GM19324 (cell line): ENCODE results near the gene GABBR2.
"Not testable (repeated sequence)": the region's sequence is repeated elsewhere in the genome, so short reads cannot be mapped to it uniquely, and the experiment has no call there.

Source experiments
- ATAC-seq: cut with Tn5 transposase; IDR thresholded peaks from one replicate; pipeline ENCODE4 v1.9.1; 2021; ENCODE audit warnings: mild to moderate bottlenecking, moderate library complexity; ENCODE audit not compliant: unreplicated experiment, low FRiP score

Gene GABBR2

DNA sequence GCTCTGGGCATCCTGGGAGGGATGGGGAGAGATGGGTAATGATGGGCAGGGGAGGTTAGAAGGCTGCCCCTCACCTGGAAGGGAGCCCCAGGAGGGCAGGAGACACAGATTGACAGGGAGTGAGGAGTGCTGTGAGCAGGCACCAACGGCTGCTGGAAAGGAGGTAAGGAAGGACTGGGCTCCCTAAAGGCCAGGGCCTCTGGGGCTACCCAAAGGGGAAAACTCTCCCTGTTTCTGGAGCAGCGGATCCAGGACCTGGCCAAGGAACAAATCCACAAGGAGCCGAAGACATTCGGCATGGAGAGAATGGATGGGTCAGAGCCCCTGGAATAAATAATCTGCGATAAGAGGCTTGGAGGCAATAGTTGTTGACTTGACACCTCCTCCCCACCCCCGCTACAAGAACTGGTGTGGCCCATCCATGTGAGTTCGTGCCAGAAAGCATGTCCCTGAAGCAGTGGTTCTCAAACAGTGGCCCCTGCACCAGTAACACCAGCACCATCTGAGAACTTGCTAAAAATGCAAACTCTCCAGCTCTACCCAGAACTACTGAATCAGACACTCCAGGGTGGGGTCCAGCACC is 208.3 kb downstream of the GABBR2 start:
- no peak for ATAC-seq

DNA sequence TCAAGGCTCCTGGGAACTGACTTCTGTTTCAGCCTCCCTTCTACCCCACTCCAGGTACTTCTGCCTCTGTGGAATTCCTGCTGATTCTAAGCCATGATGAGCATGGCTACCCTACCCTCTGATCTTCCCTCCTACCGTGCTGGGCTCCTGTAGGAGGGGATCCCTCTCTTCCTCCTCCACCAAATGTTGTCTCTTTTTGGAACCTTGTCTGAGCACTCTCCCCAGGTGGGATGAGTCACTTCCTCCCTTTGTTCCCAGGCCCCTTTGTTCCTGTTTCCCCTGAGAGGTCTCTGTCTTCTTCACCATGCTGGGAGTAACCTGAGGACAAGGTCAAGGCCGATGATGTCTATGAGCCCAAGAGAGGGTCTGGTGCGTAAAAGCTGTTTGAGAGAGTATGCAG is 213.2 kb downstream of the GABBR2 start:
- no peak for ATAC-seq

DNA sequence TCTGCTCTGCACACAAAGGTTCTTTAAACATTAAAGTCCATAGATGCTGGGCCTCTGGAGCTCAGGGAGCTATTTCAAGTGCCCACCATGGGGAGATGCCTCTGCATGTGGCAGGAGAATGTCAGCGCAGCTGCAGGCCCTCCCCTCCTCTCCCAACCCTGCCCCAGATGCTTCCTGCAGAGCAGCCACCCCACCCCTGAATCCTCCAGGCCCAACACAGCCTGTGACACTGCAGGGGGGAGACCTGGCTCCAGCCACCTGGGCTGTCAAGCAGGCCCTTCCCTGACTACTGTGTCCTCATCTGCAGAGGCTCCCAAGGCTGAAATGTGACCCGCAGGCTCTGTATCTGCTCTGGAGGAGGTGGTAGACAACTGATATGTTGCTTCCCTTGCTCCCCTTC is 213.9 kb downstream of the GABBR2 start:
- ATAC-seq, result no peak

DNA sequence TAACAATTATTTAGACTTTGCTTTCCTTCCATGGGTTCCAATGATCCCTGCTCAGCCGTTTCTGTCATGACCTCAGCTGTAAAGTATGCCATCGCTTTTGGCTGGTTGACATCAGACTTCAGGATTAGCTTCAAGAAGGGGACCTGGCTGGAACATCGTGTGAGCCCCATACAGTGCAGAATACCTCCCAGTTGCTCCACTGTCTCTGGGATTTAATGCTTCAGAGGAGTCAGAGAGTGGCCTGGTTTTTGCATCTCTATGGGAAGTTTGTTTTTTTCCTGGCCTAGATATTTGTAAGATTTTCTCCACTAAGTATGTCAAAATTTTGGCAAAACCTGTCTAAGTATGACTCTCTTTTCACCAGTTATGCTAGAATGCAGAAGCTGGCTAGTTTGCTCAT is 216.9 kb downstream of the GABBR2 start:
- no peak for ATAC-seq

DNA sequence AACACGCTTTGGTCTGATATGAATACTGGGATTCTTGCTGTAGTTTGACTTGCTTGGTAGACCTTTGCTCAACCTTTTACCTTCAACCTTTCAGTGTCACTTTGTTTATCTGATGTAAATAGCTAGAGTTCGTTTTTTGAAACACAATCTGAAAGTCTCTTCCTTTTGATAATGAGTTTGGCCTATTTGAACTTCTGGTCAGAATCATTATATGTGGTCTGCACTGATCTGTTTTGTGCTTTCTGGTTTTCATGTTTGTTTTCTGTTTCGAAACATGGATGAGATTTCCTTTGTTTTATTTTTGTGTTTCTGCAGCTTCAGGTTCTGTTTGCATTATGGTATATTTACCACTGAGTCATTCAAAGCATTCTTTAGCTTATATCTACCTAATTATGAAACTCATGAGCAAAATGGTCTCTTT is 217.5 kb downstream of the GABBR2 start:
- ATAC-seq, result no peak

DNA sequence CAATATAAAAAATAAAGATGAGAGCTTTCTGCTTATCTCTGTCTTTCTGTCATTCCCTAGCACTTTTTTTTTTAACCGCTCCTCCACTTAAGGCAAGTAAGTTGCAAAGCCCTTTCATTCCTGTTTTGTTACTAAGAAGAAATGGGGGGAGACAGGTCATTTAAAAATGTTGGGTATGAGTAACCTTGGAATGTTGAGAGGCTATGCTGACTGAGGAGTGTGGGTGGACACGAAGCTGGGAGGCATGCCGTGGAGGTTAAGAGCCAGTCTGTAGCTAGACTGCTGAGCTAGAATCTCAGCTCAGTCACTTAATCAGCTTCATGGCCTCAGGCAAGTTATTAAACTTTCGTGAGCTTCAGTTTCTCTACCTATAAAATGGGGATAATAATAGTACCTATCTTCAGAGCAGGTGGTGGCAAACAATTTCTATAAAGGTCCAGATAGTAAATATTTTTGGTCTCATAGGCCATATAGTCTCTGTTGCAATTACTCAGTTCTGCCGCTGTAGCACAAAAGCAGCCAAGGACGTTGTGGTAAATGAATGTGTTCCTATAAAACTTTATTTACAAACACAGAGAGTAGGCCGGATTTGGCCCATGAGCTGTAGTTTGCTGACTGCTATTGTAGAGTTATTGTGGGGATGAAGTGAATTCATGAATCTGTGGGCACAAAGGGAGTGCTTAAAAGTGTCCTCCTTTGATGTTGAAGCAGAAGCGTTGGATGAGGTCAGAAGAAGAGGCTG is 220.0 kb downstream of the GABBR2 start:
- no peak for ATAC-seq

DNA sequence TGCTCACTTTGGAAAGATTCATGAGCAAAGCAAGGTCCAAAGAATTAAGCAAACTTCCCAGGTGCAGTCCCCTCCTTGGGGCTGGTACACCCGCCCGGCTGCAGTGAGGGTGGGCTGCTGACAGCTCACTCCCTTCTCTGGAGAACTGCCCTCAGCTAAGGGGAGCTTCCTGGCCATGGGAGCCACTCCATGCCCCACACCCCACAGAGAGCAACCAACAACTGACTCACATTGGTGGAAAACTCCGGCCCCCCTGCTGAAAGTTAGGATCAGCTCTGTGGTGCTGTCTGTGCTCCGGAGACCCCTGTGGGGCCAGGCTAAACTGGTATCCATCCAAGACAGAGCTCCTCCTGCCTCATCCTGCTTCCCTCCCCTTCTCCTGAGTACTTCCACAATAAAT is 223.0 kb downstream of the GABBR2 start:
- no peak for ATAC-seq

DNA sequence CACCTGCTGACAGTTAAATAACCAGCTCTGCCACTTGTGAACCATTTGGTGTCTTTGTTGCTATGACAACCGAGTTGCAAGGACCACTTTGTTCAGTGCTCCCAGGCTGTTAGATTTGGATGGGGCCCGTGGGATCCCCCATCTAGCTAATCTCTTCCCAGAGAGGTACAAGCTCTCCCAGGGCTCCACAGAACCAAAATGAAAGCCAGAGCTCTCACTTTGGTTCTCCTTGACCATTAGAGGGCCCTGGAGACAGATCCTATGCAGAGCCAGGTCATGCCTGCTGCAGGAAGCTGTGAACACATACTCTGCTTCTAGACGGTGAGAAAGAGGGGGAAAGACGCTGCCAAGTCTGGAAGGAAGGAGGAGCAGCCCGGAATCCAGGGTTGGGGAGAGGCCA is 224.6 kb downstream of the GABBR2 start:
- ATAC-seq, result no peak

DNA sequence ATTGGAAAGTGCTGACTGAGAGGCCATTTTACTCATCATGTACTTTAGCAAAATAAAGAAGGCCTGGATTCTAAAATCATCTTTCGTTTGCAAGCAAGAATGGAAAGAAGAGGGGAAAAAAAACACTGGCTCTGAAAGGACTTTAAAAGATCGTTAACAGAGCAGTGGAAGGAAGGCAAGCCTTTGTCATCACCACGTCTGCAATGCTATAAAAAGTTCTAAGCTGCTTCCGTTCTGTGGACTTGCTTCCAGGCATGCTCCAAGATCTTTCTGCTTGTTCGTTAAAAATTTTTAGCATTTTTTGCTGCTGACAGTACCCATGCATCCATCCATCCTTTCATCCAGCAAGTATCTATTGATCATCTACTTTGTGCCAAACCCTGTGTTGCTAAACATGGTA is 226.5 kb downstream of the GABBR2 start:
- ATAC-seq, result no peak

DNA sequence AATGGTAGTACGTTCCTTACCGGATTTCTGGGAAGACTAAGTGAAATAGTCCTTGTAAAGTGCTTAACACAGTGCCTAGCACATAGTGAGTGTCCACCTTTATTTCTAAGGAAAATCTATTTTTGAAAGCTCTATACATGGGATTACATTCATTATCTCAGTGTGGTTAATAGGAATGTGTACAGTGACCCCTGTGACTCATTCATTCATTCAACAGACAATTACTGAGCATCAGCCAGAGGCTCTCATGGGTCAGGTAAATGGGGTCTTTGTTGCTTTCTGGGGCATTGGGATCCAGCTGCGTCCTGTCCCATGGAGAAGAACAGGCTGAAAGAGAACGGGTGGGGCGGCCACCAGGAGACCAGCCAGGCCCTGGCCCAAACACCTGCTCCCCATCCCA is 227.1 kb downstream of the GABBR2 start:
- ATAC-seq, result no peak

DNA sequence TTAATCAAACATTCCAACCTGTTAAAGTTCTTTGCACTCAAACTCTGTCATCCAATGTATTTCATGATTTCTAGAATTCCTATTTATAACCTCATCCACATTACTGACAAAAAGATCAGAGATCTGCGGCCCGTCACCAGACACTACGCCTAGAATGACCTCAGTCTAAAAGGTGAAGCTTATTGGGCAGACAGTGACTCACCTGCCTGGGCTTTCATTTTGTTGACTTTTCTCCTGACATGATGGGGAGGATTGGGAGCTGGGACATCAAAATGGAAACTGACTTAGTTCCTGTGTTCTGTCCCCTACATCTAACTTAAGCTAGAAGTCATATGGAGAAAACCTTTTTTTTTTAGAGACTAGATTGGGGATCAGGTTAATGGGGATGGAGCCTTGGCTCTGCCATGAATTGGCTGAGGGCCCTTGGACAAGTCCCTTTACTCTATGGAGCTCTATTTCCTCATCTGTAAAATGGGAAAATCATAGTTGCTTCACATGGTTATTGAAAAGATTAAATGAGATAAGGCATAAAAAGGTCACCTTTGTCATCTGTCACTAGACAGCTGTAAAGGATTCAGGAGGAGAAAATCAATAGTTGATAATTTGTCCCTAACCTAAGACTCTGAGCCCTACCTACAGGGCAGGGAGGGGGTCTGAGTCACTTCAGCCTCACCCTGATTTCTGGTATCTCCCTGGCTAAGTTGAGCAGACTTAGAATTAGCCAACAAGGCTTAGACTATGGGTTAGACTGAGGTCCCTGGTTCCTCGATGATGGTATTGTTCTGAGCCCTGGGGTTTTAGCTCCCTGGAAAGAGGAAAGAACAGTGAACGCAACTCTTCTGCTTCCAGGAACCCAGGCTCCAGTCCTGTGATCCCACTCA is 228.5 kb downstream of the GABBR2 start:
- ATAC-seq, result no peak

DNA sequence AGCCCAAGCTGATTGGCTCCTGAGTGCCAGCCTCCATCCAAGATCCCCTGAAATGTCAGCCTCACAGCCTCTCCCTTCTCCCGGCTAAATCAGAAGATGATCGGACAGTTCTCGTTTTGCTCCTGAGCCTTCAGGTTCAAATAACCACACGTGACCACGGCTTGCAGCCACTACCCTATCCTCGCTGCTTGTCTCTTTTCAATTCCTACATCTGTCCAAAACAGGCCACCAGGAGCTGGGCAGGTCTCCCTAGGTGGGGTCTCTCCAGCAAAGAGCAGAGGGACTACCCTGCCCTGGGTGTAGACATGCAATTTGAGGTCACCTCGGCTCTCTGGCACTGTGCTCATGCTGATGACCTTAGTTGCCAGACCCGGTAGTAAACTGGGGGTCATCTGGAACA is 229.3 kb downstream of the GABBR2 start:
- ATAC-seq, result no peak

DNA sequence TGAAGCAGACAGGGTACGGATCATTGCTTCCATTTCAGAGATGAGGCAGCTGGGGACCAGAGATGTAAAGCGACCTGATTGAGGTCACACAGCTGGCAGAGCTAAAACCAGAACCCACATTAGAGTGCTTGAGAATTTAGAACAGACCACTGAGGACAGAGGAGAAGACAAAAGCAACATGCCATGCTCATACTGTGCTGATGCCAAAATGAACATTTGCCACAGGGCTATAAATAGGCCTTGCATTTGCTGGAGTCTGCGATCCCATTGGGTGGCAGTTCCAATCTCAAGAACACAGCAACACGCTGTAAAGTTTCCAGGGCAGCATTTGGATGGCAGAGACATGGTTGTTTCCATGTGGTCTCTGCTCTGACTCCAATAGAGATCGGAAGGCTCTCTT is 230.9 kb downstream of the GABBR2 start:
- ATAC-seq, result no peak

DNA sequence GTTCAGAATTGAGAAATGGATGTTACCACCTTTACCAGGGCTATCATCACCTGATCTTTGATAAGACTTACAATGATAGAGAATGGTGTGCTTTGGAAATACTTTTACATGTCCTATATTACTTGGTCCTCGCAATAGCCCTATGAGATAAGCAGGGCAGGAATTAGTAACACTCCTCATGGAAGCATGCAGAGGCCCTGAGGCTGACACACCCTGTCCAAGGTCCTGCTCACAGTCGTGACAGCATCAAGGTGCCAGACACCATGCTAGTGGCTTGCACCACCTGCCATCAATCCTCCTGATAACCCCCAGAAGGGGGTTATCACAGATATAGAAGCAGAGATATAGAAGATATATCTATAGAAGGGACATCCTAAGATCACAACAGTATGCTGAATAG is 236.5 kb downstream of the GABBR2 start:
- no peak for ATAC-seq

DNA sequence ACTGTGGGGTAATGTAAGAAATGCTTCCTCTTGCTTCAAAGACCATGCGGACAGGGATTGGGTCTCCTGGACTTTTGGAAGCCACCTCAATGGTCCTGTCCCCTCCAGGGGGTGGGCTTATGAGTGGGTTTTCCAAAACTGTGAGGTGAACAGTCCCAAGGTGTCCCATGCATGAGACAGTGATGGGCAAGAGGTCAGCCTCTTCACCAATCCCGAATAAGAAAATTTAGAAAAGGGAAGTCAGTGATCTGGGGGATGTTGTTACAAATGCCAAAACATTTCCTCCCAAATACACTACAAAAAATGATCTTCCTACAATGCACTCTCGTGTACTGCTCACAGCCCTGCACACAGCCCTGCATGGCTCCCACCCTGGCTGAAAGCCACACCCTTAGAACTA is 237.6 kb downstream of the GABBR2 start:
- ATAC-seq, result no peak

DNA sequence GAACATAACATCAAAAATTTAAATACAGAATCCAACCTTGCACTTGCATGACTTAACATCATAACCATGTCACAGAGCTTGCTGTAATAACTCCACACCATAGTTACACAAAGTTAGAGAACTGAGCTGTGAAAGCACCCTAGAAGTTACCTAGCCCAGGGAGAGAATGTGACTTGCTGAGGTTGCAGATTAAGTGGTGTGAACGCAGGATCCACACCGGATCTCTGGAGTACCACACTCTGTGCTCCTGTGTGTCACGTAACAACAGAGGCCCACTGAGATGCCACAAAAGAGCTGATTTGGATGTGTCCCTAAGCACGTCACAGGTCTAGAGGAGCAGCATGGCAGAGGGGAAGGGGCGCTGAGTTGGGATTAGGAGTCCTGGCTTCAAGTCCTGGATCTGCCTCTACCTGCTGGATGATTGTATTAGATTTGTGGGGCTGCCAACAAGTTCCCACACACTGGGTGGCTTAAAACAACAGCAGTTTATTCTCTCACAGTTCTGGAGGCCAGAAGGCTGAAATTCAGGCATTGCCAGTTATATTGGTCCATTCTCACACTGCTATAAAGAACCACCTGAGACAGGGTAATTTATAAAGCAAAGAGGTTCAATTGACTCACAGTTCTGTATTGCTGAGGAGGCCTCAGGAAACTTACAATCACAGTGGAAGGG is 240.0 kb downstream of the GABBR2 start:
- ATAC-seq, result no peak

DNA sequence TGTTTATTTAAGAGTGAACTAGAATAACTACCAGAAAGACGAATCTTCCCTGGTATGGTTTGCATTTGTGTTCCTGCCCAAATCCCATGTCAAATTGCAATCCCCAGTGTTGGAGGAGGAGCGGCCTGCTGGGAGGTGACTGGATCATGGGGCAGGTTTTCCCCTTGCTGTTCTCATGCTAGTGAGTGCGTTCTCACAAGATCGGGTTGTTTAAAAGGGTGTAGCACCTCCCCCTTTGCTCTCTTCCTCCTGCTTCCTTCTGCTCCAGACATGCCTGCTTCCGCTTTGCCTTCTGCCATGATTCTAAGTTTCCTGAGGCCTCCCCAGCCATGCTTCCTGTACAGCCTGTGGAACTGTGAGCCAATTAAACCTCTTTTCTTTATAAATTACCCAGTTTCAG is 242.9 kb downstream of the GABBR2 start:
- no peak for ATAC-seq

DNA sequence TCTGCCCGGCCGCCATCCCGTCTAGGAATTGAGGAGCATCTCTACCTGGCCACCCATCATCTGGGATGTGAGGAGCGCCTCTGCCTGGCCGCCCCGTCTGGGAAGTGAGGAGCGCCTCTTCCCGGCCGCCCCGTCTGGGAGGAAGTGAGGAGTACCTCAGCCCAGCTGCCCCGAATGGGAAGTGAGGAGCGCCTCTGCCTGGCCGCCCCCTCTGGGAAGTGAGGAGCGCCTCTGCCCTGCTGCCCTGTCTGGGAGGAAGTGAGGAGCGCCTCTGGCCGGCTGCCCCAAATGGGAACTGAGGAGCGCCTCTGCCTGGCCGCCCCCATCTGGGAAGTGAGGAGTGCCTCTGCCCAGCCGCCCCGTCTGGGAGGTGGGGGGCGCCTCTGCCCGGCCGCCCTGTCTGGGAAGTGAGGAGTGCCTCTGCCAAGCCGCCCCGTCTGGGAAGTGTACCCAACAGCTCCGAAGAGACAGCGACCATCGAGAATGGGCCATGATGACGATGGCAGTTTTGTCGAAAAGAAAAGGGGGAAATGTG is 244.5 kb downstream of the GABBR2 start:
- ATAC-seq, result not testable (repeated sequence)

DNA sequence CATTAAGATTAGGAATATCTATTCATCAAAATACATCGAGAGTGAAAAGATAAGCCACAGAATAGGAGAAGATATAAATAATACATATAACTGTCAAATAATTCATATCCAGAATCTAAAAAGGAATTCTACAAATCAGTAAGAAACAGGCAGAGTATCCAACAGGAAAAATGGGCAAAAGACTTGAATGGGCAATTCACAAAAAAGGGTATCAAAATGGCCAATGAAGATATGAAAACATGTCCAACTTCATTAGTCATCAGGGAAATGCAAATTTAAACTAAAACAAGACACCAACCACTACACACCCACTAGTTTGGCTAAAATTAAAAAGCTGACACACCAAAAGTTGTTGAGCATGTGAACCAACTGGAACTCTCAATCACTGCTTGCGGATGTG is 246.4 kb downstream of the GABBR2 start:
- no peak for ATAC-seq

DNA sequence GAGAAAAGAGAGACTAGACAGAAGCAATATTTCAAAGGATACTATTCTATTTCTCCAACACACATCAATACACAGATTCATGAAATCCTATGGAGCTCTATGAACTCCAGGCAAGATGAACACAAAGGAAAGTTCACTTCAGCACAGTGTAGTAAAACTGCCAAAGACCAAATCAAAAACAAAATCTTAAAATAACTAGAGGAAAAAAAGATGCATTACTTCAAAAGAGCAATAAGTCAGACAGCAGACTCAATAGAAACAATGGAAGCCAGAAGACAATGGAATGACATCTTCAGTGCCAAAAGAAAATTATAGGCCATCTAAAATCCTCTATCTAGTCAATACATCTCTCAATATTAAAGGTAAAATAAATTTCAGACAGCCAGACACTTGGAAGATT is 248.0 kb downstream of the GABBR2 start:
- no peak for ATAC-seq
